Measurements from ENCODE around the gene CFAP69. TPM values are rescaled to one million over a fixed set of nuclear protein-coding genes. Genes with fewer than 3 reads are reported as not detected.

Gene CFAP69
- total RNA-seq, 3 donors from 2014 or later (not counting 1 experiment from before 2014, with no cell fraction given), result 0.13 TPM; not detected in 2

GRCh38 chr7:90212149-90212495, 32.9 kb upstream of the CFAP69 start:
- H3K27ac ChIP-seq (ENCODE audit: low read length), result no peak overlapping the region
- DNase-seq (no peak), ATAC-seq (no peak)
- WGBS (ENCODE audit: insufficient coverage), result 28% methylated on average over 6 of the region's 6 CpGs
- TF ChIP-seq CTCF (IDR thresholded peaks at IDR 0.05), result no peak
- Mint-ChIP-seq H3K9me3 (no peaks in the 10 kb centered on the region), H3K27me3 (ENCODE audit: low read depth in 2 of 2) (peaks cover 8 to 21% of the 10 kb centered on the region in 2 donors), H3K36me3 (no peaks in the 10 kb centered on the region), H3K4me1 (no peaks in the 10 kb centered on the region), H3K27ac (no peak overlapping the region), H3K4me3 (no peak overlapping the region)
- H3K4me3 ChIP-seq (ENCODE audit: low read length), result no peak overlapping the region
- intact Hi-C loops (cut with micrococcal nuclease), result no loop called here
- H3K27me3 ChIP-seq (ENCODE audit: control insufficient read depth, insufficient read depth, low read length), result peaks cover 15% of the 10 kb centered on the region
- no peaks in the 10 kb centered on the region for H3K36me3 ChIP-seq (ENCODE audit: control insufficient read depth, insufficient read depth, low read length)
- no peaks in the 10 kb centered on the region for H3K9me3 ChIP-seq (ENCODE audit: control insufficient read depth, insufficient read depth, low read length)
- H3K4me1 ChIP-seq (ENCODE audit: control insufficient read depth, insufficient read depth, low read length), result no peaks in the 10 kb centered on the region

- intact Hi-C loops (cut with micrococcal nuclease), result no loop called here
- no peak for TF ChIP-seq CTCF (IDR thresholded peaks at IDR 0.05)
- no CpG with 5 or more reads among the region's 2 CpGs for WGBS (ENCODE audit: insufficient coverage)
Observed at GRCh38 chr7:90213521-90213920, 31.5 kb upstream of the CFAP69 start.

GRCh38 chr7:90216080-90216674, 28.8 kb upstream of the CFAP69 start:
- H3K27ac Mint-ChIP-seq, result no peak overlapping the region
- H3K4me1 Mint-ChIP-seq, result no peaks in the 10 kb centered on the region
- Histone ChIP-seq H3K4me1 (ENCODE audit: control insufficient read depth, insufficient read depth, low read length) (no peaks in the 10 kb centered on the region), H3K36me3 (ENCODE audit: control insufficient read depth, insufficient read depth, low read length) (no peaks in the 10 kb centered on the region), H3K27me3 (ENCODE audit: control insufficient read depth, insufficient read depth, low read length) (peaks cover 9% of the 10 kb centered on the region), H3K9me3 (ENCODE audit: control insufficient read depth, insufficient read depth, low read length) (no peaks in the 10 kb centered on the region), H3K4me3 (ENCODE audit: low read length) (no peak overlapping the region), H3K27ac (ENCODE audit: low read length) (no peak overlapping the region)
- peaks cover 19 to 20% of the 10 kb centered on the region in 2 donors for H3K27me3 Mint-ChIP-seq (ENCODE audit: low read depth in 2 of 2)
- H3K9me3 Mint-ChIP-seq, result no peaks in the 10 kb centered on the region
- intact Hi-C loops (cut with micrococcal nuclease), result no loop called here
- TF ChIP-seq CTCF (IDR thresholded peaks at IDR 0.05), result no peak
- DNase-seq (no peak), ATAC-seq (no peak)
- no peak overlapping the region for H3K4me3 Mint-ChIP-seq
- H3K36me3 Mint-ChIP-seq, result no peaks in the 10 kb centered on the region
- WGBS (ENCODE audit: insufficient coverage), result 91% methylated on average over 2 of the region's 6 CpGs

More at GRCh38 chr7:90213521-90213920, 31.5 kb upstream of the CFAP69 start:
- Histone ChIP-seq H3K27ac (ENCODE audit: low read length) (no peak overlapping the region), H3K36me3 (ENCODE audit: control insufficient read depth, insufficient read depth, low read length) (no peaks in the 10 kb centered on the region), H3K9me3 (ENCODE audit: control insufficient read depth, insufficient read depth, low read length) (no peaks in the 10 kb centered on the region), H3K4me3 (ENCODE audit: low read length) (no peak overlapping the region), H3K27me3 (ENCODE audit: control insufficient read depth, insufficient read depth, low read length) (peaks cover 15% of the 10 kb centered on the region), H3K4me1 (ENCODE audit: control insufficient read depth, insufficient read depth, low read length) (no peaks in the 10 kb centered on the region)
- no peaks in the 10 kb centered on the region for H3K4me1 Mint-ChIP-seq
- H3K27me3 Mint-ChIP-seq (ENCODE audit: low read depth in 2 of 2), result peaks cover 15 to 17% of the 10 kb centered on the region in 2 donors
- no peak overlapping the region for H3K27ac Mint-ChIP-seq
- H3K9me3 Mint-ChIP-seq, result no peaks in the 10 kb centered on the region
- H3K36me3 Mint-ChIP-seq, result no peaks in the 10 kb centered on the region
- H3K4me3 Mint-ChIP-seq, result no peak overlapping the region
- ATAC-seq (no peak), DNase-seq (no peak)

GRCh38 chr7:90216771-90217170, 28.2 kb upstream of the CFAP69 start:
- H3K27ac Mint-ChIP-seq, result no peak overlapping the region
- Histone ChIP-seq H3K27me3 (ENCODE audit: control insufficient read depth, insufficient read depth, low read length) (peaks cover 9% of the 10 kb centered on the region), H3K9me3 (ENCODE audit: control insufficient read depth, insufficient read depth, low read length) (no peaks in the 10 kb centered on the region), H3K4me3 (ENCODE audit: low read length) (no peak overlapping the region), H3K36me3 (ENCODE audit: control insufficient read depth, insufficient read depth, low read length) (no peaks in the 10 kb centered on the region), H3K27ac (ENCODE audit: low read length) (no peak overlapping the region), H3K4me1 (ENCODE audit: control insufficient read depth, insufficient read depth, low read length) (no peaks in the 10 kb centered on the region)
- no peaks in the 10 kb centered on the region for H3K9me3 Mint-ChIP-seq
- DNase-seq (no peak), ATAC-seq (no peak)
- WGBS (ENCODE audit: insufficient coverage), result 89% methylated on average over 1 of the region's 2 CpGs
- H3K4me1 Mint-ChIP-seq, result no peaks in the 10 kb centered on the region
- H3K36me3 Mint-ChIP-seq, result no peaks in the 10 kb centered on the region
- no peak for TF ChIP-seq CTCF (IDR thresholded peaks at IDR 0.05)
- H3K4me3 Mint-ChIP-seq, result no peak overlapping the region
- intact Hi-C loops (cut with micrococcal nuclease), result no loop called here
- peaks cover 18 to 23% of the 10 kb centered on the region in 2 donors for H3K27me3 Mint-ChIP-seq (ENCODE audit: low read depth in 2 of 2)

Measured in natural killer cell (primary cell).